GM12878 (cell line): ENCODE measurements around the gene ADGRD1. TPM values are rescaled to one million over a fixed set of nuclear protein-coding genes. Genes with fewer than 3 reads are reported as not detected.

Source experiments
- ATAC-seq: fragments of 200-7000 bp; cut with Tn5 transposase; 3 replicates; pipeline ENCODE4 v1.9.1; 2020; ENCODE audit warnings: mild to moderate bottlenecking, moderate library complexity
- BruUV-seq: library from RNA; stranded (reverse); fragments of 400-500 nt; replicated peaks from 2 replicates; lab custom pipeline; 2021; lab: Mats Ljungman, UMichigan
- CTCF ChIA-PET: fragments of 300-600 bp; sonication (Branson Sonifier 250); formaldehyde crosslinking; extraction: SDS; loops from one replicate; lab custom pipeline; 2021; ENCODE audit warnings: inconsistent platforms; lab: Yijun Ruan, JAX
- POLR2A ChIA-PET: fragments of 350-600 bp; formaldehyde crosslinking; extraction: SDS; loops from one replicate; lab custom pipeline; 2021; ENCODE audit warnings: inconsistent platforms; lab: Charles Lee
- RAD21 ChIA-PET: fragments of 300-600 bp; sonication (Branson Sonifier 250); formaldehyde crosslinking; loops from one replicate; lab custom pipeline; 2023; ENCODE audit warnings: antibody characterized with exemption; ENCODE audit not compliant: unreplicated experiment; lab: Charles Lee
- SMC1A ChIA-PET: fragments of 300-600 bp; sonication (Branson Sonifier 250); formaldehyde crosslinking; loops from one replicate; lab custom pipeline; 2023; ENCODE audit not compliant: unreplicated experiment, uncharacterized antibody; lab: Charles Lee
- DNase-seq: peaks from one replicate; pipeline ENCODE4 v3.0.0-alpha.2; 2011; ENCODE audit warnings: low read depth, low spot score
- FAIRE-seq: peaks from 3 replicates; lab custom pipeline; 2011; peaks lifted over from hg19 to GRCh38; lab: Jason Lieb, UNC
- H2AFZ ChIP-seq: 2 replicates; pipeline ENCODE4 v1.6.0; 2011; ENCODE audit warnings: low read depth, low read length, control low read depth; ENCODE audit not compliant: control insufficient read depth
- H3K27ac ChIP-seq: 2 replicates; pipeline ENCODE4 v1.5.1; 2011; ENCODE audit warnings: control low read depth; ENCODE audit not compliant: control insufficient read depth, insufficient read depth
- H3K27me3 ChIP-seq, 2 experiments: replicated peaks in 1 of 2; 2 replicates each; pipeline versions ENCODE4 v1.6.0 to v1.6.1; 2011; ENCODE audit warnings: low read length in 1 of 2; ENCODE audit not compliant: control insufficient read depth in 2 of 2, insufficient read depth in 2 of 2
- H3K36me3 ChIP-seq, 2 experiments: 2 replicates each; pipeline ENCODE4 v1.5.1; 2011; ENCODE audit warnings: low read length in 1 of 2; ENCODE audit not compliant: control insufficient read depth in 2 of 2, insufficient read depth in 2 of 2
- H3K4me1 ChIP-seq: 2 replicates; pipeline ENCODE4 v1.6.1; 2011; ENCODE audit warnings: mild to moderate bottlenecking, low read length, moderate library complexity, mixed read lengths; ENCODE audit not compliant: control insufficient read depth, insufficient read depth
- H3K4me2 ChIP-seq: 2 replicates; pipeline ENCODE4 v1.6.0; 2011; ENCODE audit warnings: control low read depth; ENCODE audit not compliant: control insufficient read depth, insufficient read depth
- H3K4me3 ChIP-seq: fragments of 200-600 bp; sonication (generic); 2 replicates; pipeline ENCODE4 v1.5.1; 2016
- H3K79me2 ChIP-seq: 2 replicates; pipeline ENCODE4 v1.6.0; 2011; ENCODE audit warnings: low read length; ENCODE audit not compliant: control insufficient read depth, insufficient read depth
- H3K9ac ChIP-seq: 2 replicates; pipeline ENCODE4 v1.8.0; 2011; ENCODE audit warnings: low read length, control low read depth, mixed read lengths; ENCODE audit not compliant: control insufficient read depth, insufficient read depth
- H3K9me3 ChIP-seq: replicated peaks from 3 replicates; pipeline ENCODE4 v1.5.1; 2011; ENCODE audit warnings: mild to moderate bottlenecking, low read length; ENCODE audit not compliant: control insufficient read depth, insufficient read depth
- H4K20me1 ChIP-seq: 2 replicates; pipeline ENCODE4 v1.6.0; 2011; ENCODE audit not compliant: control insufficient read depth, insufficient read depth
- BHLHE40 ChIP-seq, 2 experiments: fragments of 450-650 bp in 1 of 2; IDR thresholded peaks; 2 replicates each; pipeline ENCODE4 v1.6.1; 2011 to 2017; ENCODE audit warnings: low read depth in 2 of 2, borderline replicate concordance in 1 of 2, improper control_type of control experiment in 1 of 2, low read length in 1 of 2, mild to moderate bottlenecking in 1 of 2
- BRCA1 ChIP-seq: IDR thresholded peaks from 2 replicates; pipeline ENCODE4 v1.6.1; 2011; ENCODE audit warnings: low read depth, low read length, improper control_type of control experiment
- CEBPB ChIP-seq, 2 experiments: fragments of 150-350 bp in 1 of 2; IDR thresholded peaks; 2 replicates each; pipeline ENCODE4 v1.6.1; 2012 to 2014; ENCODE audit warnings: low read depth in 2 of 2, low read length in 2 of 2, borderline replicate concordance in 1 of 2, inconsistent platforms in 1 of 2
- GATAD2B ChIP-seq: fragments of 450-650 bp; conservative IDR thresholded peaks from 2 replicates; pipeline ENCODE4 v1.6.1; 2017; ENCODE audit warnings: low read depth, mild to moderate bottlenecking, moderate library complexity
- HDAC2 ChIP-seq: fragments of 200-600 bp; sonication (generic); IDR thresholded peaks from 2 replicates; pipeline ENCODE4 v1.6.1; 2017
- NFXL1 ChIP-seq: fragments of 450-650 bp; IDR thresholded peaks from 2 replicates; pipeline ENCODE4 v1.6.1; 2017; ENCODE audit warnings: antibody characterized with exemption, mild to moderate bottlenecking, borderline replicate concordance
- SPI1 ChIP-seq: IDR thresholded peaks from 2 replicates; pipeline ENCODE4 v1.6.1; 2011; ENCODE audit warnings: low read depth, mild to moderate bottlenecking, low read length, moderate library complexity, borderline replicate concordance; ENCODE audit not compliant: insufficient read depth
- WGBS: methylation state at CpG from one replicate; pipeline ENCODE4 v1.1.6; 2016; ENCODE audit warnings: low lambda C conversion rate; ENCODE audit not compliant: insufficient replicate concordance, insufficient coverage; ENCODE audit errors: missing lambda C conversion rate; 5-methylcytosine and 5-hydroxymethylcytosine counted together
- in situ Hi-C: fragments of 300-500 bp; cut with MboI; formaldehyde crosslinking; loops from 9 replicates; pipeline ENCODE4 v1.14.3; 2018; ENCODE audit warnings: mixed read lengths
- intact Hi-C: fragments of 100-400 bp; cut with micrococcal nuclease; formaldehyde crosslinking; loops from one replicate; pipeline ENCODE4 v1.14.2; 2022; ENCODE audit not compliant: unreplicated experiment
- polyA plus RNA-seq, 11 experiments: library from polyadenylated mRNA; depleted of rRNA in 4 of 11; unstranded in 6 of 11; stranded (reverse) in 5 of 11; fragments of >200 nt; fragmentation: Nextera tagmentation in 4 of 11; fragmentation: Illumina TruSeq in 1 of 11; extraction: Ambion mirVana in 4 of 11; extraction: Trizol in 1 of 11; gene quantifications; 1 replicate in 1 of 11; 2 replicates in 10 of 11; pipeline versions ENCODE4 v1.2.1 to v1.2.3, GENCODE V29; 2011 to 2016; ENCODE audit warnings: inconsistent platforms in 2 of 11, missing spikeins in 2 of 11, low read depth in 1 of 11
- total RNA-seq, 4 experiments: library from RNA; depleted of rRNA in 3 of 4; stranded (reverse); fragments of >200 nt in 3 of 4; fragmentation: Illumina TruSeq in 1 of 4; extraction: Trizol in 1 of 4; gene quantifications; 2 replicates each; pipeline versions ENCODE4 v1.2.1 to v1.2.3, GENCODE V29; 2013 to 2021
- TF ChIP-seq, protein P1 (sequence below): fragments of 450-650 bp; IDR thresholded peaks from 2 replicates; pipeline ENCODE4 v1.6.1; 2014; ENCODE audit warnings: mild to moderate bottlenecking

ADGRD1 gene
- total and polyA plus RNA-seq, 10 of the 15 experiments (the other 5 are each of a cell fraction or from before 2014, with no cell fraction given), result 0.15 to 12.7 (median 1.2) TPM

DNA sequence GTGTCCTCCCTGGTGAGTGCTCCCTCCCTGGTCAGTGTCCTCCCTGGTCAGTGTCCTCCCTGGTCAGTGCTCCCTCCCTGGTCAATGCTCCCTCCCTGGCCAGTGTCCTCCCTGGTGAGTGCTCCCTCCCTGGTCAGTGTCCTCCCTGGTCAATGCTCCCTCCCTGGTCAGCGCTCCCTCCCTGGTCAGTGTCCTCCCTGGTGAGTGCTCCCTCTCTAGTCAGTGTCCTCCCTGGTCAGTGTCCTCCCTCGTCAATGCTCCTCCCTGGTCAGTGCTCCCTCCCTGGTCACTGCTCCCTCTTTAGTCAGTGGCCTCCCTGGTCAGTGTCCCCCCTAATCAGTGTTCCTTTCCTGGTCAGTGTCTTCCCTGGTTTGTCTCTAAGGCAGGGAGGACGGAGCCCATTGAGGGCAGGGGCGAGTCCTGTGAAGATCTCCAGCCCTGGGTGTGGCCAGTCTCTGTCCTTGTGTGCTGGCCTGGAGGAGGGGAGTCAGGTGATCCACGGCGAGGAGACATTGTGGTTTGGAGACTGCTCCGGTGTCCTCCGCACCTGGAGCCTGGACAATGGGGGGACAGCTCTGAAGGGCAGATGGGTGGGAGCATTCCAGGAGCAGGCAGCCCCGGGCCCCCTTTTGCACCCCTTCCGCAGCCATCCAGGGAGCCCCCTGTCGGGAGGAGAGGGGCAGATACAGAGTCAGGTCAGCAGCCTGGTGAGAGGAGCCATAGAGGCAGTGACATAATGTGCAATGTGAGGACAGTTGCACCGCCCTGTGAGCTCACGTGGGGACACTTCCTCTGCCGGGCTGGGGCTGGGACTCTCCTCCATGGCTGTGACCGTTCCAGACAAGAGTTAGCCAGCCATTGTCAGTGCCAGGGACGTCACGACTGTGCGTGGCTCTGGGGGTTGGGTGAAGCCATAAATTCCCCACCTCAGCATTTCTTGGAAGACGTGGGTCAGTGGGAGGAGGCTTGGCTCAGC, 93.4 kb downstream of the ADGRD1 start:
- no peak for FAIRE-seq
- WGBS, result 49% methylated on average over 19 of the region's 19 CpGs
- ATAC-seq, result peak; percentile 59
- Histone ChIP-seq H3K36me3 (no peaks in the 10 kb centered on the region), H3K4me2 (no peak overlapping the region), H3K9ac (no peak overlapping the region), H3K79me2 (no peaks in the 10 kb centered on the region), H3K27me3 (no peaks in the 10 kb centered on the region), H3K4me3 (no peak overlapping the region), H3K27ac (no peak overlapping the region), H3K4me1 (no peaks in the 10 kb centered on the region), H3K9me3 (no peaks in the 10 kb centered on the region), H4K20me1 (no peaks in the 10 kb centered on the region), H2AFZ (no peak overlapping the region)
- ChIA-PET POLR2A (no interaction called here), SMC1A (no interaction called here), RAD21 (no interaction called here), CTCF (no interaction called here)
- BruUV-seq, result no TSS peak
- DNase-seq, result no peak
- TF ChIP-seq, protein P1, sequence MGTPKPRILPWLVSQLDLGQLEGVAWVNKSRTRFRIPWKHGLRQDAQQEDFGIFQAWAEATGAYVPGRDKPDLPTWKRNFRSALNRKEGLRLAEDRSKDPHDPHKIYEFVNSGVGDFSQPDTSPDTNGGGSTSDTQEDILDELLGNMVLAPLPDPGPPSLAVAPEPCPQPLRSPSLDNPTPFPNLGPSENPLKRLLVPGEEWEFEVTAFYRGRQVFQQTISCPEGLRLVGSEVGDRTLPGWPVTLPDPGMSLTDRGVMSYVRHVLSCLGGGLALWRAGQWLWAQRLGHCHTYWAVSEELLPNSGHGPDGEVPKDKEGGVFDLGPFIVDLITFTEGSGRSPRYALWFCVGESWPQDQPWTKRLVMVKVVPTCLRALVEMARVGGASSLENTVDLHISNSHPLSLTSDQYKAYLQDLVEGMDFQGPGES, result no peak
- peak; percentile 90 for TF ChIP-seq NFXL1
- peak in 1 of 2 experiments; percentile 22; a peak in 1 of 4 replicates for TF ChIP-seq BHLHE40 (IDR thresholded peaks at IDR 0.05; ENCODE audit: borderline replicate concordance in 1 of 2, low read depth in 2 of 2, low read length in 1 of 2)
- TF ChIP-seq GATAD2B, result 0 out of 2 replicates have a peak, but pooled peaks have one; percentile 33
- TF ChIP-seq BRCA1, result no peak
- 0 out of 2 replicates have a peak, but pooled peaks have one; percentile 74 for TF ChIP-seq HDAC2
- no peak for TF ChIP-seq CEBPB (IDR thresholded peaks at IDR 0.05; ENCODE audit: borderline replicate concordance in 1 of 2, low read depth in 2 of 2, low read length in 2 of 2)
- TF ChIP-seq SPI1, result peak; percentile 56; the same call in 1 of the 2 replicates
- in situ Hi-C loops (no loop called here), intact Hi-C loops (no loop called here)
